Lung (tissue), 12 donors: ENCODE measurements around the gene UXS1. TPM values are rescaled to one million over a fixed set of nuclear protein-coding genes. Genes with fewer than 3 reads are reported as not detected.

Experiments
- ATAC-seq: fragments of 200-7000 bp; cut with Tn5 transposase; one replicate; pipeline ENCODE4 v1.9.1; 2020; ENCODE audit warnings: moderate number of reproducible peaks; ENCODE audit not compliant: insufficient read depth, low FRiP score
- DNase-seq, 3 donors: peaks; one replicate each; pipeline ENCODE4 v3.0.0-alpha.2; 2013 to 2017
- H3K27ac ChIP-seq, 2 donors: one replicate each; pipeline ENCODE4 v1.5.1; 2013; ENCODE audit warnings: mild to moderate bottlenecking in 2 of 2, moderate library complexity in 2 of 2, control low read depth in 1 of 2, inconsistent platforms in 1 of 2, low read depth in 1 of 2, low read length in 1 of 2
- H3K27me3 ChIP-seq, 3 donors: one replicate each; pipeline ENCODE4 v1.5.1; 2013; ENCODE audit warnings: low read length in 2 of 3; ENCODE audit not compliant: control insufficient read depth in 3 of 3, insufficient read depth in 3 of 3
- H3K36me3 ChIP-seq, 4 donors: one replicate each; pipeline ENCODE4 v1.5.1; 2013; ENCODE audit warnings: low read length in 4 of 4, mild to moderate bottlenecking in 1 of 4, moderate library complexity in 1 of 4; ENCODE audit not compliant: control insufficient read depth in 4 of 4, insufficient read depth in 4 of 4
- H3K4me1 ChIP-seq, 5 donors: one replicate each; pipeline ENCODE4 v1.5.1; 2013; ENCODE audit warnings: low read length in 5 of 5, mild to moderate bottlenecking in 2 of 5, moderate library complexity in 1 of 5; ENCODE audit not compliant: control insufficient read depth in 5 of 5, insufficient read depth in 5 of 5
- H3K4me3 ChIP-seq: one replicate; pipeline ENCODE4 v1.5.1; 2013; ENCODE audit warnings: mild to moderate bottlenecking, control low read depth, moderate library complexity
- H3K9ac ChIP-seq, 2 donors: one replicate each; pipeline ENCODE4 v1.5.1; 2013; ENCODE audit warnings: low read length in 2 of 2, control low read depth in 1 of 2; ENCODE audit not compliant: insufficient read depth in 1 of 2
- H3K9me3 ChIP-seq, 4 donors: one replicate each; pipeline ENCODE4 v1.5.1; 2013; ENCODE audit warnings: low read length in 3 of 4, mild to moderate bottlenecking in 1 of 4, moderate library complexity in 1 of 4; ENCODE audit not compliant: control insufficient read depth in 4 of 4, insufficient read depth in 3 of 4
- CTCF ChIP-seq: IDR thresholded peaks from 2 replicates; pipeline ENCODE4 v1.5.1; 2012; ENCODE audit warnings: mild to moderate bottlenecking; ENCODE audit errors: control extremely low read depth, extremely low read depth
- WGBS, 2 donors: extraction: QIAGEN DNeasy Blood & Tissue Kit; methylation state at CpG; one replicate each; pipeline ENCODE4 v1.1.7; 2013; 5-methylcytosine and 5-hydroxymethylcytosine counted together
- polyA plus RNA-seq, 2 donors: library from polyadenylated mRNA; stranded (reverse); fragments of 200-250 nt; gene quantifications; one replicate each; pipeline ENCODE4 v1.2.1, GENCODE V29; 2013
- total RNA-seq, 2 donors: library from RNA; depleted of rRNA in 1 of 2; stranded (reverse); fragments of >200 nt in 1 of 2; gene quantifications; one replicate each; pipeline ENCODE4 v1.2.1, GENCODE V29; 2014 to 2021
- donor health status: control.
- donor health status: control.
- donor health status: Bipolar disorder and iron deficiency.
- donor health status: healthy.
- donor health status: DM: yes; HTN: yes; CAD: no.

The UXS1 gene
- total and polyA plus RNA-seq, 4 donors = 24.6 to 96.5 (median 43.1) TPM

- H3K9ac ChIP-seq = no peak overlapping the region
- WGBS, 2 donors = 71 to 75% methylated on average over 5 of the region's 5 CpGs
- no peak overlapping the region for H3K4me3 ChIP-seq
- DNase-seq = no peak
- no peak for TF ChIP-seq CTCF
- H3K27me3 ChIP-seq = no peaks in the 10 kb centered on the region
- no peaks in the 10 kb centered on the region for H3K9me3 ChIP-seq
- no peak for ATAC-seq
- H3K27ac ChIP-seq = no peak overlapping the region
- H3K36me3 ChIP-seq = no peaks in the 10 kb centered on the region
- peaks cover 0 to 26% (median 4%) of the 10 kb centered on the region in 5 donors for H3K4me1 ChIP-seq
Observed at GRCh38 chr2:106189764-106190468, 4.2 kb downstream of the UXS1 start.

- peak overlapping the region in 1 of 2 donors; percentile 21 for H3K27ac ChIP-seq
Observed at GRCh38 chr2:106189325-106189724, 4.8 kb downstream of the UXS1 start.

GRCh38 chr2:106187273-106187891 lies 6.7 kb downstream of the UXS1 start:
- no peak overlapping the region for H3K9ac ChIP-seq
- no peak overlapping the region for H3K4me3 ChIP-seq
- no peaks in the 10 kb centered on the region for H3K9me3 ChIP-seq
- no peak for ATAC-seq
- no peaks in the 10 kb centered on the region for H3K36me3 ChIP-seq
- no peaks in the 10 kb centered on the region for H3K27me3 ChIP-seq
- no peak for DNase-seq
- no peak overlapping the region for H3K27ac ChIP-seq
- WGBS, 2 donors = 56 to 82% methylated on average over 14 of the region's 14 CpGs
- H3K4me1 ChIP-seq = peaks cover 4 to 28% (median 9%) of the 10 kb centered on the region in 5 donors
- no peak for TF ChIP-seq CTCF

More at GRCh38 chr2:106189325-106189724, 4.8 kb downstream of the UXS1 start:
- no peak for TF ChIP-seq CTCF
- no peaks in the 10 kb centered on the region for H3K36me3 ChIP-seq
- no peak for ATAC-seq
- peaks cover 0 to 25% (median 6%) of the 10 kb centered on the region in 5 donors for H3K4me1 ChIP-seq
- H3K9me3 ChIP-seq = no peaks in the 10 kb centered on the region
- no peak for DNase-seq
- no peaks in the 10 kb centered on the region for H3K27me3 ChIP-seq
- 30 to 48% methylated on average over 6 of the region's 6 CpGs for WGBS, 2 donors
- H3K4me3 ChIP-seq = no peak overlapping the region
- no peak overlapping the region for H3K9ac ChIP-seq
